Lower leg skin (tissue), 3 donors: ENCODE data around the gene BCAT1.

Experiments used
- CTCF ChIP-seq, 3 donors: fragments of 450-650 bp; IDR thresholded peaks; one replicate each; pipeline ENCODE4 v1.5.1; 2016; ENCODE audit warnings: antibody characterized with exemption in 3 of 3, mild to moderate bottlenecking in 3 of 3, moderate library complexity in 2 of 3
- POLR2A ChIP-seq, 2 donors: fragments of 450-650 bp; IDR thresholded peaks; one replicate each; pipeline ENCODE4 v1.6.1; 2016 to 2017; ENCODE audit warnings: antibody characterized with exemption in 2 of 2, mild to moderate bottlenecking in 1 of 2, moderate library complexity in 1 of 2

GRCh38 chr12:24921251-24922038, 27.5 kb downstream of the BCAT1 start:
- TF ChIP-seq POLR2A (IDR thresholded peaks at IDR 0.05) = no peak
- TF ChIP-seq CTCF (IDR thresholded peaks at IDR 0.05) = no peak
